IMR-90 (cell line): ENCODE measurements around the gene CELA2A.

Experiments
- BHLHE40 ChIP-seq: fragments of 150-350 bp; IDR thresholded peaks from 2 replicates; pipeline ENCODE4 v1.6.1; 2016; ENCODE audit warnings: mild to moderate bottlenecking, low read depth, low read length
- CEBPB ChIP-seq: IDR thresholded peaks from 2 replicates; pipeline ENCODE4 v1.6.1; 2012; ENCODE audit warnings: low read depth, low read length, improper control_type of control experiment
- CHD1 ChIP-seq: IDR thresholded peaks from 2 replicates; pipeline ENCODE4 v1.6.1; 2012; ENCODE audit warnings: low read depth, low read length, improper control_type of control experiment
- CTCF ChIP-seq: conservative IDR thresholded peaks from 2 replicates; pipeline ENCODE4 v1.5.1; 2012; ENCODE audit warnings: mild to moderate bottlenecking, low read depth, low read length, improper control_type of control experiment
- ELK1 ChIP-seq: fragments of 150-350 bp; IDR thresholded peaks from 2 replicates; pipeline ENCODE4 v1.6.1; 2016; ENCODE audit warnings: low read depth, mild to moderate bottlenecking, low read length, moderate library complexity, borderline replicate concordance
- FOS ChIP-seq: fragments of 150-350 bp; IDR thresholded peaks from 2 replicates; pipeline ENCODE4 v1.6.1; 2016; ENCODE audit warnings: low read depth, low read length
- MAFK ChIP-seq: IDR thresholded peaks from 2 replicates; pipeline ENCODE4 v1.6.1; 2012; ENCODE audit warnings: low read depth, low read length, improper control_type of control experiment
- MAZ ChIP-seq: IDR thresholded peaks from 2 replicates; pipeline ENCODE4 v1.6.1; 2012; ENCODE audit warnings: low read depth, mild to moderate bottlenecking, low read length, improper control_type of control experiment, moderate library complexity, borderline replicate concordance
- MXI1 ChIP-seq: IDR thresholded peaks from 2 replicates; pipeline ENCODE4 v1.6.1; 2012; ENCODE audit warnings: low read depth, mild to moderate bottlenecking, low read length, moderate library complexity, borderline replicate concordance
- POLR2A ChIP-seq: IDR thresholded peaks from 2 replicates; pipeline ENCODE4 v1.6.1; 2012; ENCODE audit warnings: mild to moderate bottlenecking, low read depth, low read length
- RAD21 ChIP-seq: IDR thresholded peaks from 2 replicates; pipeline ENCODE4 v1.6.1; 2012; ENCODE audit warnings: low read length, improper control_type of control experiment
- RCOR1 ChIP-seq: IDR thresholded peaks from 2 replicates; pipeline ENCODE4 v1.6.1; 2012; ENCODE audit warnings: mild to moderate bottlenecking, low read length, improper control_type of control experiment; ENCODE audit not compliant: insufficient replicate concordance
- RFX5 ChIP-seq: IDR thresholded peaks from 2 replicates; pipeline ENCODE4 v1.8.0; 2012; ENCODE audit warnings: low read depth, mild to moderate bottlenecking, low read length, moderate library complexity
- SMC3 ChIP-seq: fragments of 150-350 bp; IDR thresholded peaks from 2 replicates; pipeline ENCODE4 v1.6.1; 2016; ENCODE audit warnings: low read depth, mild to moderate bottlenecking, antibody characterized with exemption, low read length, moderate library complexity

- TF ChIP-seq BHLHE40 (no peak), RAD21 (no peak), RFX5 (no peak), CTCF (no peak), MAZ (no peak), POLR2A (no peak), MAFK (no peak), ELK1 (no peak), CEBPB (no peak), SMC3 (no peak), FOS (no peak), MXI1 (no peak), CHD1 (no peak), RCOR1 (no peak)
Measured at GRCh38 chr1:15507278-15507677, 50.7 kb downstream of the CELA2A start.
